Measurements from ENCODE around the gene PRELID3B. TPM values are rescaled to one million over a fixed set of nuclear protein-coding genes. Genes with fewer than 3 reads are reported as not detected.

The PRELID3B gene
- total and polyA plus RNA-seq, 2 of the 13 experiments (the other 11 are each of a cell fraction or from before 2014, with no cell fraction given), result 23.3 to 42.6 TPM

DNA sequence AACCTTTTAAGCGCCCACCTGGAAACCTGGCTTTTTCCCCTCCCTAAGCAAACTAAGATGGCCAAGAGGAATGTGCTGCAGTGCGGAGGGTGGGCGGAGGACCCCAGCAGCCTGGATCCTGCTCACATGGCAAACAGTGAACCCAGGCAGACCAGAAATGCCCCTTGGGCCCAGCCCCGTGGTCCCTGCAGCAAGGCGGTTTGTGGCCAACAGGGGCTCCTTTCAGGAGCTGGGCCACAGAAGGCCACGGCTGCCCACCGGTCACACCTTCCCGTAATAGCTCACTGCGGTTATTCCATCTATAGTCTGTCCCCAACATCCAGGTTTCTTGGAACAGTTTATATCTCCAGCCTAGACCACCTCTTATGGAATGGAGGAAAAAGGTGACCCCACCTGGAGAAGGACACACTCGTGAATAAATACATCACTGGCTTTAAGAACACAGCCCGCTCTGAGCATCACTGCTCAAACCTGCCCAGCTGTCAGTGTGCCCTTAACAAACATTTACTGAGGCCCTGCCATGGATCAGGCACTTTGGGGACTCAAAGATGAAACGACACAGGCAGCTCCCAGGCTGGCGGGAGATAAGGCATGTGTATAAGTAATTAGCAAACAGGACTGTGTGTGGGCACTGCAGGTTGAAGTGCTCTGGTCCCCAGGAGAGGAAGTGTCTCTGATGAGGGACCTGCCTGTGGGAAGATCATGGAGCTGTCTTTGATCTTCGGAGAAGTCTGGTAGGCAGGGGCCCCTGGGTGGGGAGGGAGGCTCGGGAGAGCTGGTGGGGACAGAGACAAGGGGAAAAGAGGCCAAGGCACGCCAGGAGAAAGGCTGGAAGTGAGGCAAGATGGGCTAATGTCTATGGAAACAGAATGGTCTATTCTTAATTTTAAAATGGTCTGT is 26.5 kb downstream of the PRELID3B start (continued):
- TF ChIP-seq FOXM1 (CRISPR knock-in tag; IDR thresholded peaks at IDR 0.05) (no peak), HNF4G (IDR thresholded peaks at IDR 0.05; ENCODE audit: borderline replicate concordance, low read depth, low read length) (peak; percentile 68), HNF4G (CRISPR knock-in tag; IDR thresholded peaks at IDR 0.05; ENCODE audit: borderline replicate concordance, low read depth) (no peak; the same call in 1 of the 2 replicates), EHMT2 (IDR thresholded peaks at IDR 0.05; ENCODE audit: borderline replicate concordance, low read depth, low read length) (no peak), KDM3A (CRISPR knock-in tag; IDR thresholded peaks at IDR 0.05; ENCODE audit: low read depth) (peak; percentile 70; the same call in 1 of the 2 replicates), ZBTB7A (CRISPR knock-in tag; IDR thresholded peaks at IDR 0.05) (peak; percentile 61; the same call in 1 of the 2 replicates), TAF1 (CRISPR knock-in tag; IDR thresholded peaks at IDR 0.05) (no peak), PAX8 (CRISPR knock-in tag; IDR thresholded peaks at IDR 0.05; ENCODE audit: borderline replicate concordance) (no peak), CBFB (CRISPR knock-in tag; IDR thresholded peaks at IDR 0.05) (peak; percentile 51; the same call in 1 of the 2 replicates), ERF (CRISPR knock-in tag; IDR thresholded peaks at IDR 0.05) (peak; percentile 82), BORCS8-MEF2B (CRISPR knock-in tag; IDR thresholded peaks at IDR 0.05) (peak; percentile 25; the same call in 1 of the 2 replicates), PLRG1 (conservative IDR thresholded peaks at IDR 0.05) (no peak), KAT7 (CRISPR knock-in tag; IDR thresholded peaks at IDR 0.05; ENCODE audit: borderline replicate concordance) (0 out of 2 replicates have a peak, but pooled peaks have one; percentile 15), GABPB1 (CRISPR knock-in tag; IDR thresholded peaks at IDR 0.05) (no peak; the same call in none of the 2 replicates), ZNF772 (CRISPR knock-in tag; IDR thresholded peaks at IDR 0.05) (peak; percentile 76), RARG (CRISPR knock-in tag; IDR thresholded peaks at IDR 0.05; ENCODE audit: low read depth) (no peak), ZNF75D (CRISPR knock-in tag; IDR thresholded peaks at IDR 0.05; ENCODE audit: borderline replicate concordance) (no peak), KLF11 (CRISPR knock-in tag; IDR thresholded peaks at IDR 0.05) (peak; percentile 46; the same call in 1 of the 2 replicates)
- TF ChIP-seq, protein P1, sequence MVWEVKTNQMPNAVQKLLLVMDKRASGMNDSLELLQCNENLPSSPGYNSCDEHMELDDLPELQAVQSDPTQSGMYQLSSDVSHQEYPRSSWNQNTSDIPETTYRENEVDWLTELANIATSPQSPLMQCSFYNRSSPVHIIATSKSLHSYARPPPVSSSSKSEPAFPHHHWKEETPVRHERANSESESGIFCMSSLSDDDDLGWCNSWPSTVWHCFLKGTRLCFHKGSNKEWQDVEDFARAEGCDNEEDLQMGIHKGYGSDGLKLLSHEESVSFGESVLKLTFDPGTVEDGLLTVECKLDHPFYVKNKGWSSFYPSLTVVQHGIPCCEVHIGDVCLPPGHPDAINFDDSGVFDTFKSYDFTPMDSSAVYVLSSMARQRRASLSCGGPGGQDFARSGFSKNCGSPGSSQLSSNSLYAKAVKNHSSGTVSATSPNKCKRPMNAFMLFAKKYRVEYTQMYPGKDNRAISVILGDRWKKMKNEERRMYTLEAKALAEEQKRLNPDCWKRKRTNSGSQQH (CRISPR knock-in tag; IDR thresholded peaks at IDR 0.05; ENCODE audit: low read depth), result peak; percentile 87; the same call in 1 of the 2 replicates
- TF ChIP-seq, protein P2, sequence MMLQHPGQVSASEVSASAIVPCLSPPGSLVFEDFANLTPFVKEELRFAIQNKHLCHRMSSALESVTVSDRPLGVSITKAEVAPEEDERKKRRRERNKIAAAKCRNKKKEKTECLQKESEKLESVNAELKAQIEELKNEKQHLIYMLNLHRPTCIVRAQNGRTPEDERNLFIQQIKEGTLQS (CRISPR knock-in tag; IDR thresholded peaks at IDR 0.05), result no peak
- TF ChIP-seq, protein P3, sequence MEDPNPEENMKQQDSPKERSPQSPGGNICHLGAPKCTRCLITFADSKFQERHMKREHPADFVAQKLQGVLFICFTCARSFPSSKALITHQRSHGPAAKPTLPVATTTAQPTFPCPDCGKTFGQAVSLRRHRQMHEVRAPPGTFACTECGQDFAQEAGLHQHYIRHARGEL (CRISPR knock-in tag; IDR thresholded peaks at IDR 0.05), result no peak
- TF ChIP-seq, protein P4, sequence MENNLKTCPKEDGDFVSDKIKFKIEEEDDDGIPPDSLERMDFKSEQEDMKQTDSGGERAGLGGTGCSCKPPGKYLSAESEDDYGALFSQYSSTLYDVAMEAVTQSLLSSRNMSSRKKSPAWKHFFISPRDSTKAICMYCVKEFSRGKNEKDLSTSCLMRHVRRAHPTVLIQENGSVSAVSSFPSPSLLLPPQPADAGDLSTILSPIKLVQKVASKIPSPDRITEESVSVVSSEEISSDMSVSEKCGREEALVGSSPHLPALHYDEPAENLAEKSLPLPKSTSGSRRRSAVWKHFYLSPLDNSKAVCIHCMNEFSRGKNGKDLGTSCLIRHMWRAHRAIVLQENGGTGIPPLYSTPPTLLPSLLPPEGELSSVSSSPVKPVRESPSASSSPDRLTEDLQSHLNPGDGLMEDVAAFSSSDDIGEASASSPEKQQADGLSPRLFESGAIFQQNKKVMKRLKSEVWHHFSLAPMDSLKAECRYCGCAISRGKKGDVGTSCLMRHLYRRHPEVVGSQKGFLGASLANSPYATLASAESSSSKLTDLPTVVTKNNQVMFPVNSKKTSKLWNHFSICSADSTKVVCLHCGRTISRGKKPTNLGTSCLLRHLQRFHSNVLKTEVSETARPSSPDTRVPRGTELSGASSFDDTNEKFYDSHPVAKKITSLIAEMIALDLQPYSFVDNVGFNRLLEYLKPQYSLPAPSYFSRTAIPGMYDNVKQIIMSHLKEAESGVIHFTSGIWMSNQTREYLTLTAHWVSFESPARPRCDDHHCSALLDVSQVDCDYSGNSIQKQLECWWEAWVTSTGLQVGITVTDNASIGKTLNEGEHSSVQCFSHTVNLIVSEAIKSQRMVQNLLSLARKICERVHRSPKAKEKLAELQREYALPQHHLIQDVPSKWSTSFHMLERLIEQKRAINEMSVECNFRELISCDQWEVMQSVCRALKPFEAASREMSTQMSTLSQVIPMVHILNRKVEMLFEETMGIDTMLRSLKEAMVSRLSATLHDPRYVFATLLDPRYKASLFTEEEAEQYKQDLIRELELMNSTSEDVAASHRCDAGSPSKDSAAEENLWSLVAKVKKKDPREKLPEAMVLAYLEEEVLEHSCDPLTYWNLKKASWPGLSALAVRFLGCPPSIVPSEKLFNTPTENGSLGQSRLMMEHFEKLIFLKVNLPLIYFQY (CRISPR knock-in tag; IDR thresholded peaks at IDR 0.05; ENCODE audit: borderline replicate concordance), result no peak
- TF ChIP-seq, protein P5, sequence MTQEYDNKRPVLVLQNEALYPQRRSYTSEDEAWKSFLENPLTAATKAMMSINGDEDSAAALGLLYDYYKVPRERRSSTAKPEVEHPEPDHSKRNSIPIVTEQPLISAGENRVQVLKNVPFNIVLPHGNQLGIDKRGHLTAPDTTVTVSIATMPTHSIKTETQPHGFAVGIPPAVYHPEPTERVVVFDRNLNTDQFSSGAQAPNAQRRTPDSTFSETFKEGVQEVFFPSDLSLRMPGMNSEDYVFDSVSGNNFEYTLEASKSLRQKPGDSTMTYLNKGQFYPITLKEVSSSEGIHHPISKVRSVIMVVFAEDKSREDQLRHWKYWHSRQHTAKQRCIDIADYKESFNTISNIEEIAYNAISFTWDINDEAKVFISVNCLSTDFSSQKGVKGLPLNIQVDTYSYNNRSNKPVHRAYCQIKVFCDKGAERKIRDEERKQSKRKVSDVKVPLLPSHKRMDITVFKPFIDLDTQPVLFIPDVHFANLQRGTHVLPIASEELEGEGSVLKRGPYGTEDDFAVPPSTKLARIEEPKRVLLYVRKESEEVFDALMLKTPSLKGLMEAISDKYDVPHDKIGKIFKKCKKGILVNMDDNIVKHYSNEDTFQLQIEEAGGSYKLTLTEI (CRISPR knock-in tag; conservative IDR thresholded peaks at IDR 0.05), result no peak

Measured in HepG2 (cell line).